ENCODE measurements around the gene DCST1.

DCST1 gene

DNA sequence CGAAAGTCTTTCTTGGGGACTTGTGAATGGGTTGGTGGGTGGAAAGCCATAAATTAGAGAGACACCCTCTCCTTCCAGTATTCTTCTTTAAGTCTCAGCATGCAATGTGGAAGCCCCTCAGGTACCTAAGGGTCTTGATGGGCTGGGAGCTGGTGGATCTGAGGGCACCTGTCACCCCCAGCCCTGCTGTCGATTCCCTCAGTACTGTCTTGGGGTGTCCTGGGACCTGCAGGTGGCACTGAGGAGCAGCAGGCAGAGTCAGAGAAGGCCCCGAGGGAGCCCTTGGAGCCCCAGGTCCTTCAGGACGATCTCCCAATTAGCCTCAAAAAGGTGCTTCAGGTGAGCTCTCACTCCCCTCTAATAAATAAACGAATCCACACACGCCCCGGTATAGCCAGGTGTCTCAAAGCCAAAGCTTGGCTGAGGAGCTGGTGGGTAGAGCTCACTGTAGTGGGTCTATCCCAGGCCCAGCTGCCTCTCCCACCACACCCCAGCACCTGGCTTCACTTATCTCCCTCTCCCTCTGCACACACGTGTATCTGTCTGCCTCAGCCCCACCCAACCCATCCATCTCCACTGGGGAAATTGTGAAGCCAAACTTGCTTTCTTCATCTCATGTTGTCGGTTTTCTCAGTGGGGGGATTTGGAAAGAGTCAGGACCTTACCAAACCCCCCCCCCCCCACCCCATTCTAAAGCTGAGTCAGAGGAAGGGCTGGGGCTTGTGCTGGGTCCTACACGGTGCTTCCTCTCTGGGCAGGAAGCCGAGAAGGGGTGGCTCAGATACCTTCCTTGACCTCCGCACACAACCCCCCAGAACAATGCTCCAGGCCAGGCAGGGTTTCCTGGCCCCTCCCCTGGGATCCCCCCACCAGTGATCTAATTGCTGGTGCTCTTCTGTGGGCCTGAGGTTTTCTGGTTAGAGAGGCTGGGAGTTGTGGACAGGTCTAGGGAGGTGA, 19.1 kb downstream of the DCST1 start:
- DNase-seq: peak; percentile 18

DNA sequence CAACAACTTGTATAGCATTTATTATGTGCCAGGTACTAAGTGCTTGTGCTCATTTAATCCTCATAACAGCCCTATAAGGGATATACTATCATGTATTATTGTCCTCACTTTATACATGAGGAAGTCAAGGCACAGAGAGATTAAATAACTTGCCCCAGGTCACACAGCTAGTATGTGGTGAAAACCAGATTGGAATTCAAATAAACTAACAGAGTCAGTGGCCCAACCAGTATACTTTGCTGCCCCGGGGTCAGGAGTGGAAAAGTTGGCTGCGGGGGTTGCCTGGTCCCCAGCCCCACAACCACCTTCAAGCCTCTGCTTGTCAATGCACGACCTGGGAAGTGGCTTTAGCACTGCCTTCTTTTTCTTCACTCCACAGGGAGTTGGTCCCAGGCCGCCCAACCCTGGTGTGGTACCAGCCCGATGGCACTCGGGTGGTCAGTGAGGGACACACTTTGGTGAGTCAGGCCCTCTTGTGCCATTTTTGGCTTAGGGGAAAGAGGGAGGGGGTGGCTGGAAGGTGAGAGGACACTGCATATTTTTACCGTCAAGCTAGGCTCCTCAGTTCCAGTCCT, 20.0 kb downstream of the DCST1 start:
- no peak for DNase-seq

DNA sequence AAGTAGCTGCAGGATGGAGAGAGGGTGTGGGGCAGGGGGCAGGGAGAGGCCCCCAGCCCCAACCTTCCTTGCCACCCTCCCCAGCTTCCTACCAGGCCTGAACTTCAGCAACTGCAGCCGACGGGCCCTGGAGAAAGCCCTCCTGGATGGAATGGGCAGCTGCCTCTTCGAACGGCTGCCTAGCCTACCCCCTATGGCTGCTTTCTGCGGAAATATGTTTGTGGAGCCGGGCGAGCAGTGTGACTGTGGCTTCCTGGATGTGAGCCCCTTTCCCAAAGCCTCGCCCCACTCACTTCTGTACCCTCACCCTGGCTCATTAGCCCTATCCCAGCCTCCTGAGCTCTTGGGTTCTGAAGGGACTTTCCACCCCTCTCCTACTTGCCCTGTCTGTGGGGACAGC, 23.5 kb downstream of the DCST1 start:
- DNase-seq: no peak

DNA sequence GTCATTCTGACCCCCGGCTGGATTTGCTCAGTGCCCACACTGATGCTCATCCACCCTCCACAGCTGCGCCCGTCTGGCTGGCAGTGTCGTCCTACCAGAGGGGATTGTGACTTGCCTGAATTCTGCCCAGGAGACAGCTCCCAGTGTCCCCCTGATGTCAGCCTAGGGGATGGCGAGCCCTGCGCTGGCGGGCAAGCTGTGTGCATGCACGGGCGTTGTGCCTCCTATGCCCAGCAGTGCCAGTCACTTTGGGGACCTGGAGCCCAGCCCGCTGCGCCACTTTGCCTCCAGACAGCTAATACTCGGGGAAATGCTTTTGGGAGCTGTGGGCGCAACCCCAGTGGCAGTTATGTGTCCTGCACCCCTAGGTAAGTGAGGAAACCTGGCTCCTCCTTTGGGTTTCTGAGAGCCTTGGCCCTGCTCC, 24.2 kb downstream of the DCST1 start:
- DNase-seq: no peak

DNA sequence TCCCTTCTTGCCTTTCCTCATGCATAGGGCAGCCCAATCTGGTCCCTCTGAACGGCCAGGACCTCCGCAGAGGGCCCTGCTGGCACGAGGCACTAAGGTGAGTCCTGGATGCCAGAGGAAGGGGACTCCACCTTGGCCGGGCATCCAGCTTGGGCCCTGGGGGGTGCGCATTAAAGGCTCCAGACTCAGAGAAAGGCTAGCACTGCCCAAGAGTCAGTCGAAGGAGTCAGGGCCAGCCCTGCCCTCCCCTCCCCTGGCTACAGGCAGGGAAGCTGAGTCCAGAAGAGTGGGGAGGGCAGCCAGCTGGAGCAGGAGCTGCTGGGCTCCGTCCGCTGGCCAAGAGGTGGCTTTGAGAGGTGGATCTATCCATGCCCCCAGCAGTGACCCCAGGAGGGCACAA, 27.1 kb downstream of the DCST1 start:
- DNase-seq: no peak

DNA sequence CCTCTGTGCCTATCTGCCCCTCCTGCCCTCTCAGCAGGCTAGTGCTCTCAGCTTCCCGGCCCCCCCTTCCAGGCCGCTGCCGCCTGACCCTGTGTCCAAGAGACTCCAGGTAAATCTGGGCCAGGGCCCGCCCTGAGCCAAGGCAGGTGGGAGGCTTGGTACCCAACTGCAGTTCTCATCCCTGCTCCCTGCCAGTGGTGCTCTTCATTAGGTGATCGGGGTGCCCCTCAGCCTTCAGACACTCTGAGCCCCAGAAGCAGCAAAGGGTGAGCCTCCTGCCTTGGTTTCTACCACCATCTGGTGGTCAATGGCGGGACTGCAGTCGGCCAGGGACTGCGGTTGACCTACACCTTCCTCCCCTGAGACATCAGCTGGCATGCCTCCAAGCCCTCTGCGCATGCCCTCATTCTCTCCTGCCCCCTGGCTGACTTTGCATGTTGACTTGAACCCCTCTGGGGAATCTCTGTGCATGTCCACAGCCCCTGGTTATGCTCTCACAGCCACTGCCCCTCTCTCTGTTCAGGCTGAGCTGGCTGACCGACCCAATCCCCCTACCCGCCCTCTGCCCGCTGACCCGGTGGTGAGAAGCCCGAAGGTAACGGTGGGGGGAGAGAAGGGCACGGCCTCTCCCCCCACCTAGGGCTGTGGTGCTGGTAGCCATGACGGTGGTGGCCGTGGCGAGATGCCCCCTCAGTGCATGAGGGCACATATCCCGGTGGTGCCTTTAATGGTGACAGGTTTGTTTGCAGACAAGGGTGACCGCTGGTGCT, 27.9 kb downstream of the DCST1 start:
- DNase-seq: peak; percentile 88

DNA sequence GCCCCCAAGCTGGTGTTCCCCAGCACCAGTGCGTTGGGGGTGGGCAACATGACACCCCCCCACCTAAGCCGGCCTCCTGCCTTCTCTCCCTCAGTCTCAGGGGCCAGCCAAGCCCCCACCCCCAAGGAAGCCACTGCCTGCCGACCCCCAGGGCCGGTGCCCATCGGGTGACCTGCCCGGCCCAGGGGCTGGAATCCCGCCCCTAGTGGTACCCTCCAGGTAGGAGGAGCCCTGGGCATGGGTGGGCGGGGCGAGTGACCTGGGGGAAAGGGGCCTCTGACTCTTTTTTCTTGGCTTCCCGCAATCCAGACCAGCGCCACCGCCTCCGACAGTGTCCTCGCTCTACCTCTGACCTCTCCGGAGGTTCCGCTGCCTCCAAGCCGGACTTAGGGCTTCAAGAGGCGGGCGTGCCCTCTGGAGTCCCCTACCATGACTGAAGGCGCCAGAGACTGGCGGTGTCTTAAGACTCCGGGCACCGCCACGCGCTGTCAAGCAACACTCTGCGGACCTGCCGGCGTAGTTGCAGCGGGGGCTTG, 28.6 kb downstream of the DCST1 start:
- DNase-seq: no peak

DNA sequence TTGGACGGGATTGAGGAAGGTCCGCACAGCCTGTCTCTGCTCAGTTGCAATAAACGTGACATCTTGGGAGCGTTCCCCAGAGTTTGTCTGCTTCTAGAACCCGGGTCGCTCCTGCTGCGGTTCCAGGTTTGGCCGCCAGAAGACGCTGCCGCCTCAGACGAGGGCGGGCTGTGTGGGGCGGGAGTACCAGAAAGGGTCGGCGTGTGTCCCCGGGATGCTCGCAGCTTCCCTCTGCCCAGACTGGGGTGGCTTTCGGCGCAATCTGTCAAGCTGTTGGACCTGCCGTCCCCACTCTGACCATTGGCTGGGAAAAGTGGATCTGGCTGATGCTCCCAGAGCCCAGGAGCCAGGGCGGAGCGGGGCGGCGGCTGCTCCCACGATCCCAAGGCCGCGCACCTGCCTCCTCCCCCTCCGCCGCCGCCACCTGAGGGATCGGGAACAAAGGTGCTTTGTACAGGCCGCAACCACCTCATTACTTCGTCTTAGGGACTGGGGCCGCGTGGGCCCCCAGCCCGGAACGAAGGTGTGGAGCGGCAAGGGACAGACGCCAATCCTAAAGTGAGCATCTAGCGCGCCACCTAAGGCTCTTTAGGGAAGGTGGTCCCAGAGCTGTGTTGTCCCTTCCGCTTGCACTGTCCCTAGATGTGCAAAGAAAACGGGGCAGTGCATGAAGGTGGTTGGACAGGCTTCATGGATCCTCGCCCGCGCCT, 29.2 kb downstream of the DCST1 start:
- peak; percentile 51 for DNase-seq

DNA sequence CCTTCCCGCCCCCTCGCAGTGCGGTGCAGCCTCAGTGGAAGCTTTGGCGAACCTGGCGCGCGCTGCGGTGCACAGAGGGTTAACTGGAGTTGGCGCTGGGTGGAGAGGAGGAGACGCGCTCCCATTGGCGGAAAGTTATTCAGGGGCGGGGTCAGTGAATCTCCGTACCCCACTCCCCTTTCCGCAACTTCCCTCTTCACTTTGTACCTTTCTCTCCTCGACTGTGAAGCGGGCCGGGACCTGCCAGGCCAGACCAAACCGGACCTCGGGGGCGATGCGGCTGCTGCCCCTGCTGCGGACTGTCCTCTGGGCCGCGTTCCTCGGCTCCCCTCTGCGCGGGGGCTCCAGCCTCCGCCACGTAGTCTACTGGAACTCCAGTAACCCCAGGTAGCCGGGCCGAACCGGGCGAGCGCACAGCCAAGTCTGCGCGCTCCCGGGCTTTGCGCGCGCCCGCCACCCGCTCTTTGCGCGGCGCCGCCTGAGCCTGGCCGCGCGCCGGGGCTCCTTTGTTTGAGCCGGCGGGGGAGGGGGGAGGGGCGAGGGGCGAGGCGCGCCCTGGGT, 30.0 kb downstream of the DCST1 start, which contains the start of gene EFNA4:
EFNA4 (plus strand) TSS at position 191 of the 561 bp plus-strand sequence; CDS start at position 275, 84 bp downstream.
- DNase-seq: peak; percentile 82

DNA sequence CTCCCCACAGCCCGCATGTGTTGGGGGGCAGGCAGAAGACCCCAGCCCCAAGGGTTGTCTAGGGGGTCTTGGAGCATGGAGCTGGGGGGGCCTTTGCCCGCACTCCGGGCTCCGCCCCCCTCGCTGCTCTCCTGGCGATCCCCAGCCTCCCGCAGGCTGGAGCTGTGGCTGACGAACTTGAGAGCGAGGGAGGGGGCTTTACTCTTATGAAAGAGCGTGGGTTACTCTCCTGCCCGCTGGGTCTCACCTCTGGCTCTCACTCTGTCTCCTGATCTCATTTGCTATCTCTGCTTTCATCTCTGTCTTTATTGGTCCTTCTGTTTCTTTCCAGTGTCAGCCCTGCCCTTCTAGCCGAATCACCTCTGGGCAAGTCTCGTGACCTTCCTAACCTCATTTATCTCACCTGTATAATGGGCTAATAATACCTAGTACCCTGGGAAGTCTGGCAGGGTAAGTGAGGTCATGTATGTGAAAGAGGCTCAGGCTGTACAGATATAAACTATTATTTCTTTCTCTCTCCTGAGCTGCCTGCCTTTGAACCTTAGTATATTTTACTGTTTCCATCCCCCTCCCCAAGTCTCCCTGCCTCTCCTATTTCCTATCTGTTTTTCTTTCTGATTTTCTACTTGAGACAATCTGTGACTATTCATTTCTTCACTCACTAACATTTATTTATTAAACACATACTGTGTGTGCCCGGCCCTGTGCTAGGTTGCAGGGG, 30.6 kb downstream of the DCST1 start:
- no peak for DNase-seq

DNA sequence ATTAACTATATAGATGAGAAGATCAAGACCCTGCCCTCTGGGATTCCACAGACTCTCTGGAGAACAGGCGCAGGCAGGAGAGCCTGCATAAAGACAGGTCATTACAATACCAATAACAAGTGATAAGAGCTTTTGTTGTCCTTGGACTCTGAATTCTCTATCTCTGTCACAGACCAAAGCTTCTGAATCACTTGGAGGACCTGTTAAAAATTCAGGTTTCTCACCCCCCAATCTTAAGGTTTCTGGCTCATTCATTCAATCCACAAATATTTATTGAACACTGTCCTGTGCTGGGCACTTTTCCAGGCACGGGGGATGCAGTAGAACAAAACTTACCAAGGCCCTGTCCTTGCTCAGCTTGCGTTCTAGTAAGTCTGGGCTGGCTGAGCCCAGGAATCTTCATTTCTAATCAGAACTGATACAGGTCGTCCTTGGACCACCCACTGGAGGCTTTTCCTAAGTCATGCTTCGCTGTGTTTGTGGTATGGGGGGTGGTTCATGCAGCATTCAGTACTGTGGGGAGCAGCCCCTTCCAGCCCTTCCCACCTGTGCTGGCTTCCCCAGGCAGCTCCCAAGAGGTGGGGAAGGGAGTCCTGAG, 31.3 kb downstream of the DCST1 start:
- DNase-seq: no peak

DNA sequence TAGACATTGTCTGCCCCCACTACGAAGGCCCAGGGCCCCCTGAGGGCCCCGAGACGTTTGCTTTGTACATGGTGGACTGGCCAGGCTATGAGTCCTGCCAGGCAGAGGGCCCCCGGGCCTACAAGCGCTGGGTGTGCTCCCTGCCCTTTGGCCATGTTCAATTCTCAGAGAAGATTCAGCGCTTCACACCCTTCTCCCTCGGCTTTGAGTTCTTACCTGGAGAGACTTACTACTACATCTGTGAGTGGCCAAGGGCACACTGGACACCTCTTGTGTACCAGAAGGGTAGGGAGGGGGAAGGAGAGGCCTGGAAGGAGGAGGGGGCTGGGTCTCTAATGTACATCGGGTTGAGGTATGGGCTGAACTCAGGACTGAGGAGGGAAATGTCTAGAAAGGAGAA, 33.2 kb downstream of the DCST1 start:
- DNase-seq: no peak

DNA sequence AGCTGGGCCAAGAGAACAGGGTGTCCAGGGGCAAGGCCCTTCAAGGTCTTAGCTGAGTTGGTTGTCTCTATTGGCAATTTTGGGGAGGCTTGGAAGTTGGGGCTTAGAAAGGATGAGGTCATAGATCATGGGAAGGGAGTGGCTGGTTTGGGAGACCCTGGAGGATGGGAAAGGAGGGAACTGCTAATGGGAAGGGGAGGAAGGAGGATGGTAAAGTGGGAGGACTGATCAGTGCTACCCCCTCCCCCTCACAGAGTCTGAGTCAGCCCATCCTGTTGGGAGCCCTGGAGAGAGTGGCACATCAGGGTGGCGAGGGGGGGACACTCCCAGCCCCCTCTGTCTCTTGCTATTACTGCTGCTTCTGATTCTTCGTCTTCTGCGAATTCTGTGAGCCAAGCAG, 35.0 kb downstream of the DCST1 start:
- DNase-seq: no peak

DNA sequence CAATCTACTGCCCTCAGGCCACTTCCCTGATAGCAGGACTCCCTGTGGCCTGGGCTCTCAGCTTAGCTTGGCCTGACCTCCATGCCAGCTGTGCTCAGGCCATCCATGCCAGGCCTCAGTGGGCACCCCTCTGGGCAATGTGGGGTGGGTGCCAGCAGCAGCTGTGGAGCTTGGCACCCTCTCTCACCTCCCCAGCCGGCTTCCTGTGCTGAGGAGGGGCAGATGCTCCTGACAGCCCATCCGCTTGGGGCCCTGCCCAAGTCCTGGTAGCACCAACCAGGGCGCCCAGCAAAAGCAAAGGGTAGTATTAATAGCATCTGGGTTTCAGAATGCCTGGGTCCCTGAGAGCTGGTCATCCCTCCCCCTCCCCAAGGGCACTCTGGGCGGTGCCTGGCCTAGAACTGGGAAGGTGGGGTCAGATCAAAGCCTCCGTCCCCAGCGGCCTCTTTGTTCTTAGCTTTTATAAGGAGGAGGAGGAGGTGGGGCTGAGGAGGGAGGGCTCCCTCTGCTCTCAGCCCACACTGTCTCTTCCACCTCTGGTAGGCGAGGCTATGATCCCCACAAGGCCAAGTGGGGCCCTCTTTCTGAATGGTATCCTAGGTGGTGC, 36.0 kb downstream of the DCST1 start:
- no peak for DNase-seq

DNA sequence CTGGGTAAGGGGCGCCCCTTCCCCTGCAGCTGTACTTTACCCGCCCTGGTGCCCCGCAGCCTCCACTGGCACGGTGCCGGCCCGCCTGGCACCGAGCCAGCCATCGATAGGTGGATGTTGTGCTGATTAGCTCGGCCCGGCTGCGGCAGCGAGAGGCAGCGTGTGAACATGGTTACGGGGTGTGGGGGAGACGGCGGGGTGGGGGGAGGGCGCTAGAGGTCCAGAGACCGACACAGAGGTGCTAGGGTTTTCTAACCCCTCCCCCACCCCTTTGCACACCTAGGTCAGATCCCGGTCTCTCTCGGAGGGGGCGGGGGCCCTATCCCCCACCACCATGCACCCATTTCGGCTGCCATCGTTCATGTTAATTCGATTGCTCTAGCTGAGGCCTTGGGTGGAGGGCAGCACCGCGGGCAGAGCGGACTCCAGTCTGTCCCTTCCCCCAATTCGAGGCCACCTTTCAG, 36.6 kb downstream of the DCST1 start:
- no peak for DNase-seq

DNA sequence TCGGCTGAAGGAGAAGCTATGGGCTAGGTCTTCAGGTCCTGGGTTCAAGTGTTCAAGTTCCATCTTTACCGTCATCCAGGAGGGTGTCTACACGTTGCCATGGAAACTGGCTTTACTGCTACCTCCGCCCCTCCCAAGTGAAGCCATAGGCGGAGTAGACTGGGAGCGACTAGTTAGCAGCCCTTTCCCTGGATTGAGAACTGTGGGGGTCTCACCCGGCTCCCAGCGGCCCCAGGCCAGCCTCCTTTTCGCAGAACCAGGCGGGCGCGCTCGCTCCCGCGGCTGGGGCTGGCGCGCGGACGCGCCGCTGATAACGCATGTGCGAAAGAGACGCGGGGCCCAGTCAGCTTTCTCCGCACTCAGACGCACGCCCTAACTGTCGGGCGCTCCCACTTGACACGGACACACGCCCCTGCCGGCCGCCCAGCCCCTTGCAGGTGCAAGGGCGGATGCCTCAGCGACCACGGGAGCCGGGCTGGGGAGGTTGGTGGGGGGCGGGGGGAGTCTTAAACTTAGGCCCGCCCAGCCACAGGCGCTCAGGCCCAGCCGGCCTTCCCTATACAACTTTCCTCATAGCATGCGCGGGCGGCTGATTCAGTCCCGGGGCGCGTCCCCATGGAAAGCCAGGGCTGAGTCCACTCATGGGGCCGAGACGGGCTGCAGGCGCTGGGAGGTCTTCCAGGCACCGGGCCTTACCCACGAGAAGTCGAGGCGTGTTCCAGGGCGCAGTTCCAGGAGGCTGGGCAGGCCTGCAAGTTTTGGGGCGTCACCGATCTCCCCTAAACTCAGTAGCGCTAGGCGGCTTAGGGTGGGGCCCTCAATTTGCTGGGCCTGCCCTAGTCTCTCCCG, 37.3 kb downstream of the DCST1 start:
- peak; percentile 75 for DNase-seq

DNA sequence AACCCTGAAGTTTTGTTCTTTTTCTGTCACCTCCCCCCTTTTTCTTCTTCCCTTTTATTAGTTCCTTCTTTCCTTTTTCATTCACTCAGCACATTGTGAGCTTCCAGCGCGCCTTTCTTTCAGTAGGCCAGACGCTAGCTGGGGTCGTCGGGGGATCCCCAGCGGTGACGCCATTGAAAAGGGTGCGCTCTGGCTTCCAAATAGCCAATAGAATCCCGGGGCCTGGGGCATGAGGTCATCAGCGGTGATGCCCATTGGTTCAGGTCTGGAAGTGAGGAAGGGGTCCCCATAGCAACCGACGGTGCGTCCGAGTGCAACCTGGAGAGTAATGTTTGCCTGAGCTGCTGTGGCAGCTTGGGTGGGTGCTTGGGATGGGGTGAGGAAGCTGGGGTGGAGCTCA, 38.1 kb downstream of the DCST1 start:
- no peak for DNase-seq

DNA sequence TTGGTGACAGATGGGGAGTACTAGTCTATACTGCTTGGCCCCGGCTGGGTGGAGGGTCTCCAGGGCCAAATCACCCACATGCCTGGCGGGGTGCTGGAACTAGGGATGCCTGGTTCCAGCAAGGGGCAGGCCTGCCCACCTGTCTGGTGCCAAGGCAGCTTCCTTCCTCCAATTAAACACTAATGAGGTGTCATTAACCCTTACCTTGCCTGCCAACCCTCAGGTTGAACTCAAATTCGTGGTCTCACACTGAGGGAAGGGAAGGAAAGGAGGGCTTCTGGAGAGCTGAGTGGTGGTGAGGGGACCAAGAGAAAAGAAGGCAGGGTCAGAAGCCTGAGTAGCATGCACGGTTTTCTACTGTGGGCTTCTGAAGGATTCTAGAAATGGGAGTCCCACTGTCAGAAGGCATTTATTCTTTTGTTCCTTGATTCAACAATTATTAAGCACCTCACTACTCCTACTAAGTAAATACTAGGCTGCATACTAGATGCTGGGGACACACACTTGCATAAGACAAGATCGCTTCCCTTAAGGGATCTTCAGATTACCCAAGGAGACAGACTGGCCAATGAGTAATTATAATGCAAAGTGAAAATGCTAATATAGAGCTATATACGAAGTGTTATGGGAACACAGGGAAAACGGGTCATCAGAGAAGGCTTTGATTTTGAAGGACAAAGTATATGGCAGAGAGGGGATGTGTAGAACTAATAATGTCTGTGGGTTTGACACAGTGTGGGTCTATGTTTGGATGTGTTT, 39.1 kb downstream of the DCST1 start:
- no peak for DNase-seq

Data from central memory CD4-positive, alpha-beta T cell (primary cell).